Fibroblast of lung (primary cell): Measurements from ENCODE around the gene ELL.

Experiments
- CTCF ChIP-seq, 2 donors: IDR thresholded peaks in 1 of 2; conservative IDR thresholded peaks in 1 of 2; 1 replicate in 1 of 2; 2 replicates in 1 of 2; pipeline ENCODE4 v1.5.1; 2011 to 2012; ENCODE audit warnings: low read length in 2 of 2, control low read depth in 1 of 2, inconsistent platforms in 1 of 2, low read depth in 1 of 2, mild to moderate bottlenecking in 1 of 2
- EZH2 ChIP-seq: IDR thresholded peaks from 2 replicates; pipeline ENCODE4 v1.5.1; 2012; ENCODE audit warnings: low read length, control low read depth, mild to moderate bottlenecking; ENCODE audit errors: missing control alignments

- no peak for TF ChIP-seq CTCF (conservative IDR thresholded peaks at IDR 0.05 in 1 of 2, IDR thresholded peaks at IDR 0.05 in 1 of 2; ENCODE audit: low read depth in 1 of 2, low read length in 2 of 2)
- TF ChIP-seq EZH2: no peak
Observed at GRCh38 chr19:18517606-18518005, 4.3 kb downstream of the ELL start.
